Fibroblast of lung (primary cell): ENCODE results near the gene EIF2B5. TPM values are rescaled to one million over a fixed set of nuclear protein-coding genes. Genes with fewer than 3 reads are reported as not detected.
"Not testable (repeated sequence)": the region's sequence is repeated elsewhere in the genome, so short reads cannot be mapped to it uniquely, and the experiment has no call there.

ENCODE experiments used
- DNase-seq, 2 donors: peaks; one replicate each; pipeline versions ENCODE4 v3.0.0 to v3.0.0-alpha.2; 2010; ENCODE audit warnings: low read depth in 2 of 2
- H2AFZ ChIP-seq: 2 replicates; pipeline ENCODE4 v1.5.1; 2012; ENCODE audit warnings: low read length, control low read depth, inconsistent platforms
- H3K27ac ChIP-seq: 2 replicates; pipeline ENCODE4 v1.5.1; 2011; ENCODE audit warnings: low read length, control low read depth; ENCODE audit not compliant: insufficient read depth
- H3K27me3 ChIP-seq: 2 replicates; pipeline ENCODE4 v1.5.1; 2011; ENCODE audit warnings: mild to moderate bottlenecking, low read length; ENCODE audit not compliant: control insufficient read depth, insufficient read depth
- H3K36me3 ChIP-seq: 2 replicates; pipeline ENCODE4 v1.5.1; 2011; ENCODE audit warnings: low read length; ENCODE audit not compliant: control insufficient read depth, insufficient read depth
- H3K4me1 ChIP-seq: 2 replicates; pipeline ENCODE4 v1.5.1; 2011; ENCODE audit warnings: low read length; ENCODE audit not compliant: control insufficient read depth, insufficient read depth; ENCODE audit errors: extremely low read depth
- H3K4me2 ChIP-seq: 2 replicates; pipeline ENCODE4 v1.5.1; 2011; ENCODE audit warnings: low read length, control low read depth; ENCODE audit not compliant: insufficient read depth; ENCODE audit errors: extremely low read depth
- H3K4me3 ChIP-seq, 4 experiments: fragments of 200-600 bp in 1 of 4; sonication (generic) in 1 of 4; replicated peaks in 1 of 4; 2 replicates each; pipeline ENCODE4 v1.5.1; 2011 to 2016; ENCODE audit warnings: low read length in 4 of 4, low read depth in 3 of 4, mild to moderate bottlenecking in 3 of 4, control low read depth in 2 of 4, inconsistent platforms in 1 of 4, mixed read lengths in 1 of 4; ENCODE audit not compliant: insufficient read depth in 1 of 4; ENCODE audit errors: control extremely low read depth in 1 of 4
- H3K79me2 ChIP-seq: 2 replicates; pipeline ENCODE4 v1.5.1; 2012; ENCODE audit warnings: mild to moderate bottlenecking, low read length, inconsistent platforms; ENCODE audit not compliant: control insufficient read depth, insufficient read depth
- H3K9ac ChIP-seq: 2 replicates; pipeline ENCODE4 v1.5.1; 2011; ENCODE audit warnings: mild to moderate bottlenecking, low read length, control low read depth; ENCODE audit not compliant: insufficient read depth
- H3K9me3 ChIP-seq: 2 replicates; pipeline ENCODE4 v1.5.1; 2012; ENCODE audit warnings: low read depth, low read length; ENCODE audit not compliant: control insufficient read depth, insufficient read depth
- H4K20me1 ChIP-seq: 2 replicates; pipeline ENCODE4 v1.5.1; 2011; ENCODE audit warnings: low read length; ENCODE audit not compliant: control insufficient read depth, insufficient read depth; ENCODE audit errors: extremely low read depth
- CTCF ChIP-seq, 2 donors: IDR thresholded peaks in 1 of 2; conservative IDR thresholded peaks in 1 of 2; 1 replicate in 1 of 2; 2 replicates in 1 of 2; pipeline ENCODE4 v1.5.1; 2011 to 2012; ENCODE audit warnings: low read length in 2 of 2, control low read depth in 1 of 2, inconsistent platforms in 1 of 2, low read depth in 1 of 2, mild to moderate bottlenecking in 1 of 2
- EZH2 ChIP-seq: IDR thresholded peaks from 2 replicates; pipeline ENCODE4 v1.5.1; 2012; ENCODE audit warnings: low read length, control low read depth, mild to moderate bottlenecking; ENCODE audit errors: missing control alignments
- polyA plus RNA-seq, 2 donors: library from polyadenylated mRNA; depleted of rRNA in 1 of 2; stranded (reverse) in 1 of 2; unstranded in 1 of 2; fragments of >200 nt; gene quantifications; 2 replicates each; pipeline ENCODE4 v1.2.1, GENCODE V29; 2011 to 2012; ENCODE audit warnings: missing spikeins in 1 of 2
- total RNA-seq: library from RNA; depleted of rRNA; stranded (reverse); fragments of >200 nt; gene quantifications from 2 replicates; pipeline ENCODE4 v1.2.1, GENCODE V29; 2014

The EIF2B5 gene
- total and polyA plus RNA-seq, 2 donors (not counting 1 experiment from before 2014, with no cell fraction given), result 23.8 to 26.9 TPM

- H3K27ac ChIP-seq, result no peak overlapping the region
Observed at GRCh38 chr3:184148076-184148475, 12.9 kb downstream of the EIF2B5 start.

GRCh38 chr3:184149123-184149522 lies 14.0 kb downstream of the EIF2B5 start:
- no peaks in the 10 kb centered on the region for H3K27me3 ChIP-seq
- H3K4me1 ChIP-seq, result no peaks in the 10 kb centered on the region
- H2AFZ ChIP-seq, result no peak overlapping the region
- H3K9ac ChIP-seq, result no peak overlapping the region
- no peak overlapping the region for H3K4me3 ChIP-seq
- H3K36me3 ChIP-seq, result peaks cover 6% of the 10 kb centered on the region
- no peaks in the 10 kb centered on the region for H3K79me2 ChIP-seq
- H4K20me1 ChIP-seq, result no peaks in the 10 kb centered on the region
- TF ChIP-seq CTCF (conservative IDR thresholded peaks at IDR 0.05 in 1 of 2, IDR thresholded peaks at IDR 0.05 in 1 of 2; ENCODE audit: low read depth in 1 of 2, low read length in 2 of 2), result no peak
- no peak for TF ChIP-seq EZH2
- no peaks in the 10 kb centered on the region for H3K9me3 ChIP-seq
- H3K4me2 ChIP-seq, result no peak overlapping the region
- no peak for DNase-seq
- no peak overlapping the region for H3K27ac ChIP-seq

More at GRCh38 chr3:184148076-184148475, 12.9 kb downstream of the EIF2B5 start:
- H3K9me3 ChIP-seq, result no peaks in the 10 kb centered on the region
- H3K36me3 ChIP-seq, result peaks cover 8% of the 10 kb centered on the region
- no peaks in the 10 kb centered on the region for H3K79me2 ChIP-seq
- no peaks in the 10 kb centered on the region for H3K27me3 ChIP-seq
- TF ChIP-seq CTCF (conservative IDR thresholded peaks at IDR 0.05 in 1 of 2, IDR thresholded peaks at IDR 0.05 in 1 of 2; ENCODE audit: low read depth in 1 of 2, low read length in 2 of 2) (no peak), EZH2 (no peak)
- H3K9ac ChIP-seq, result no peak overlapping the region
- no peak overlapping the region for H3K4me3 ChIP-seq
- H3K4me2 ChIP-seq, result no peak overlapping the region
- no peaks in the 10 kb centered on the region for H3K4me1 ChIP-seq
- no peaks in the 10 kb centered on the region for H4K20me1 ChIP-seq
- DNase-seq, result no peak
- H2AFZ ChIP-seq, result no peak overlapping the region

DNA sequence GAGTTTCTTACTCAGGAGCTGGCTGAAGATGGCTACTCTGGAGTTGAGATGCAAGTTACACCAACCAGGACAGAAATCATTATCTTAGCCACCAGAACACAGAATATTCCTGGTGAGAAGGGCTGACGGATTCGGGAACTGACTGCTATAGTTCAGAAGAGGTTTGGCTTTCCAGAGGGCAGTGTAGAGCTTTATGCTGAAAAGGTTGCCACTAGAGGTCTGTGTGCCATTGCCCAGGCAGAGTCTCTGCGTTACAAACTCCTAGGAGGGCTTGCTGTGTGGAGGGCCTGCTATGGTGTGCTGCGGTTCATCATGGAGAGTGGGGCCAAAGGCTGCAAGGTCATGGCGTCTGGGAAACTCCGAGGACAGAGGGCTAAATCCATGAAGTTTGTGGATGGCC lies 14.6 kb downstream of the EIF2B5 start:
- H4K20me1 ChIP-seq, H3K4me2 ChIP-seq, H3K9me3 ChIP-seq, DNase-seq, H3K9ac ChIP-seq, H2AFZ ChIP-seq, H3K36me3 ChIP-seq, H3K27me3 ChIP-seq, H3K4me3 ChIP-seq, H3K4me1 ChIP-seq, H3K79me2 ChIP-seq, H3K27ac ChIP-seq: not testable (repeated sequence)
- TF ChIP-seq CTCF (conservative IDR thresholded peaks at IDR 0.05 in 1 of 2, IDR thresholded peaks at IDR 0.05 in 1 of 2; ENCODE audit: low read depth in 1 of 2, low read length in 2 of 2), result peak in 1 of 2 donors; percentile 26
